WTC11 (cell line): ENCODE measurements around the gene PPP1R9A. TPM values are rescaled to one million over a fixed set of nuclear protein-coding genes. Genes with fewer than 3 reads are reported as not detected.

ENCODE experiments used
- ATAC-seq: fragments of 200-7000 bp; cut with Tn5 transposase; 2 replicates; pipeline ENCODE4 v1.10.0; 2021; ENCODE audit warnings: mild to moderate bottlenecking, moderate library complexity
- CTCF ChIA-PET: fragments of 300-600 bp; sonication (Branson Sonifier 250); formaldehyde crosslinking; loops from one replicate; lab custom pipeline; 2021; ENCODE audit warnings: antibody characterized with exemption; lab: Charles Lee
- POLR2A ChIA-PET: fragments of 350-600 bp; sonication (Branson Sonifier 250); formaldehyde crosslinking; loops from one replicate; lab custom pipeline; 2021; ENCODE audit warnings: antibody characterized with exemption; lab: Charles Lee
- DNase-seq: peaks from one replicate; pipeline ENCODE4 v3.0.0; 2021; ENCODE audit warnings: low spot score
- H3K27ac Mint-ChIP-seq: 2 replicates; pipeline ENCODE4 v1.8.0; 2021; ENCODE audit warnings: mixed read lengths
- H3K27me3 Mint-ChIP-seq: 2 replicates; pipeline ENCODE4 v1.8.0; 2021; ENCODE audit warnings: low read depth, mild to moderate bottlenecking, moderate library complexity, mixed read lengths
- H3K36me3 Mint-ChIP-seq: 2 replicates; pipeline ENCODE4 v1.8.0; 2021; ENCODE audit warnings: mixed read lengths
- H3K4me1 Mint-ChIP-seq: 2 replicates; pipeline ENCODE4 v1.8.0; 2022; ENCODE audit warnings: mixed read lengths
- H3K4me3 Mint-ChIP-seq: 2 replicates; pipeline ENCODE4 v1.8.0; 2021; ENCODE audit warnings: mild to moderate bottlenecking, moderate library complexity, mixed read lengths
- H3K9me3 Mint-ChIP-seq: 2 replicates; pipeline ENCODE4 v1.8.0; 2021; ENCODE audit warnings: mixed read lengths
- ELF4 ChIP-seq: sonication (generic); formaldehyde crosslinking; IDR thresholded peaks from 2 replicates; pipeline ENCODE4 v1.8.1; 2022; ENCODE audit warnings: low read depth, mild to moderate bottlenecking, moderate library complexity, missing genetic modification reagents
- ERG ChIP-seq: fragments of 250-450 bp; sonication (Bioruptor Pico); IDR thresholded peaks from 2 replicates; pipeline ENCODE4 v1.8.0; 2021; ENCODE audit warnings: mild to moderate bottlenecking
- FOXJ3 ChIP-seq: sonication (generic); formaldehyde crosslinking; IDR thresholded peaks from 2 replicates; pipeline ENCODE4 v1.9.0; 2021; ENCODE audit warnings: missing genetic modification reagents, mild to moderate bottlenecking, borderline replicate concordance
- TEAD1 ChIP-seq: sonication (generic); formaldehyde crosslinking; IDR thresholded peaks from 2 replicates; pipeline ENCODE4 v1.8.0; 2022; ENCODE audit warnings: mild to moderate bottlenecking, missing genetic modification reagents
- ZSCAN18 ChIP-seq: fragments of 250-450 bp; sonication (Bioruptor Pico); IDR thresholded peaks from 2 replicates; pipeline ENCODE4 v2.1.2; 2022; ENCODE audit warnings: mild to moderate bottlenecking, moderate library complexity
- total RNA-seq: library from RNA; stranded (reverse); gene quantifications from 3 replicates; pipeline ENCODE4 v1.2.3, GENCODE V29; 2021
- TF ChIP-seq, protein P1 (sequence below): sonication (generic); formaldehyde crosslinking; IDR thresholded peaks from 2 replicates; pipeline ENCODE4 v1.8.1; 2023; ENCODE audit warnings: mild to moderate bottlenecking, missing genetic modification reagents
- TF ChIP-seq, protein P2 (sequence below): sonication (generic); formaldehyde crosslinking; conservative IDR thresholded peaks from 2 replicates; pipeline ENCODE4 v1.8.1; 2022; ENCODE audit warnings: mild to moderate bottlenecking, missing genetic modification reagents
- TF ChIP-seq, protein P3 (sequence below): sonication (generic); formaldehyde crosslinking; IDR thresholded peaks from 2 replicates; pipeline ENCODE4 v1.8.0; 2022; ENCODE audit warnings: mild to moderate bottlenecking, missing genetic modification reagents
- TF ChIP-seq, protein P4 (sequence below): sonication (generic); formaldehyde crosslinking; IDR thresholded peaks from 2 replicates; pipeline ENCODE4 v1.8.1; 2023; ENCODE audit warnings: mild to moderate bottlenecking, missing genetic modification reagents, borderline replicate concordance

Gene PPP1R9A
- total RNA-seq, 1 experiment from 2014 or later: 16.8 TPM

DNA sequence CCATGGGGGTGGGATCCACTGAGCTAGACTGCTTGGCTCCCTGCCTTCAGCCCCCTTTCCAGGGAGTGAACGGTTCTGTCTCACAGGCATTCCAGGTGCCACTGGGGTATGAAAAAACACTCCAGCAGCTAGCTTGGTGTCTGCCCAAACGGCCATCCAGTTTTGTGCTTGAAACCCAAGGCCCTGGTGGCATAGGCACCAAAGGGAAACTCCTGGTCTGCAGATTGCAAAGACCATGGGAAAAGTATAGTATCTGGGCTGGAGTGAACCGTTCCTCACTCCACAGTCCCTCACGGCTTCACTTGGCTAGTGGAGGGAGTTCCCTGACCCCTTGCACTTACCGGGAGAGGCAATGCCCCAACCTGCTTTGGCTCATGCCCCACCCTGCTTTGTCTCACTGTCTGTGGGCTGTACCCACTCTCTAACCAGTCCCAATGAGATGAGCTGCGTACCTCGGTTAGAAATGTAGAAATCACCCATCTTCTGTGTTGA lies 62.7 kb downstream of the PPP1R9A start:
- Mint-ChIP-seq H3K4me3 (no peak overlapping the region), H3K27ac (0 out of 2 replicates have a peak overlapping the region, but pooled peaks have one; percentile 35), H3K9me3 (peaks cover 9% of the 10 kb centered on the region), H3K4me1 (peaks cover 26% of the 10 kb centered on the region), H3K27me3 (no peaks in the 10 kb centered on the region), H3K36me3 (peaks cover 7% of the 10 kb centered on the region)
- POLR2A ChIA-PET: interaction anchor here (0.7 kb wide), 1 partner anchor 1719 kb away, joined by 3 read pairs; no protein-coding TSS in a partner anchor
- CTCF ChIA-PET: interaction anchor here (1.1 to 1.3 kb wide), 2 partner anchors 28 to 426 kb away, joined by 3 to 4 read pairs; partner anchors contain the start of gene PON3
- DNase-seq (no peak), ATAC-seq (no peak; the same call in 1 of the 2 replicates)
- TF ChIP-seq ELF4 (CRISPR knock-in tag) (no peak), TEAD1 (CRISPR knock-in tag) (no peak), ZSCAN18 (CRISPR knock-in tag) (no peak), FOXJ3 (CRISPR knock-in tag) (no peak)
- TF ChIP-seq, protein P1, sequence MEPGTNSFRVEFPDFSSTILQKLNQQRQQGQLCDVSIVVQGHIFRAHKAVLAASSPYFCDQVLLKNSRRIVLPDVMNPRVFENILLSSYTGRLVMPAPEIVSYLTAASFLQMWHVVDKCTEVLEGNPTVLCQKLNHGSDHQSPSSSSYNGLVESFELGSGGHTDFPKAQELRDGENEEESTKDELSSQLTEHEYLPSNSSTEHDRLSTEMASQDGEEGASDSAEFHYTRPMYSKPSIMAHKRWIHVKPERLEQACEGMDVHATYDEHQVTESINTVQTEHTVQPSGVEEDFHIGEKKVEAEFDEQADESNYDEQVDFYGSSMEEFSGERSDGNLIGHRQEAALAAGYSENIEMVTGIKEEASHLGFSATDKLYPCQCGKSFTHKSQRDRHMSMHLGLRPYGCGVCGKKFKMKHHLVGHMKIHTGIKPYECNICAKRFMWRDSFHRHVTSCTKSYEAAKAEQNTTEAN (CRISPR knock-in tag): 0 out of 2 replicates have a peak, but pooled peaks have one; percentile 8
- TF ChIP-seq, protein P2, sequence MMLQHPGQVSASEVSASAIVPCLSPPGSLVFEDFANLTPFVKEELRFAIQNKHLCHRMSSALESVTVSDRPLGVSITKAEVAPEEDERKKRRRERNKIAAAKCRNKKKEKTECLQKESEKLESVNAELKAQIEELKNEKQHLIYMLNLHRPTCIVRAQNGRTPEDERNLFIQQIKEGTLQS (CRISPR knock-in tag): no peak
- TF ChIP-seq, protein P3, sequence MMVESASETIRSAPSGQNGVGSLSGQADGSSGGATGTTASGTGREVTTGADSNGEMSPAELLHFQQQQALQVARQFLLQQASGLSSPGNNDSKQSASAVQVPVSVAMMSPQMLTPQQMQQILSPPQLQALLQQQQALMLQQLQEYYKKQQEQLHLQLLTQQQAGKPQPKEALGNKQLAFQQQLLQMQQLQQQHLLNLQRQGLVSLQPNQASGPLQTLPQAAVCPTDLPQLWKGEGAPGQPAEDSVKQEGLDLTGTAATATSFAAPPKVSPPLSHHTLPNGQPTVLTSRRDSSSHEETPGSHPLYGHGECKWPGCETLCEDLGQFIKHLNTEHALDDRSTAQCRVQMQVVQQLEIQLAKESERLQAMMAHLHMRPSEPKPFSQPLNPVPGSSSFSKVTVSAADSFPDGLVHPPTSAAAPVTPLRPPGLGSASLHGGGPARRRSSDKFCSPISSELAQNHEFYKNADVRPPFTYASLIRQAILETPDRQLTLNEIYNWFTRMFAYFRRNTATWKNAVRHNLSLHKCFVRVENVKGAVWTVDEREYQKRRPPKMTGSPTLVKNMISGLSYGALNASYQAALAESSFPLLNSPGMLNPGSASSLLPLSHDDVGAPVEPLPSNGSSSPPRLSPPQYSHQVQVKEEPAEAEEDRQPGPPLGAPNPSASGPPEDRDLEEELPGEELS (CRISPR knock-in tag): no peak
- TF ChIP-seq, protein P4, sequence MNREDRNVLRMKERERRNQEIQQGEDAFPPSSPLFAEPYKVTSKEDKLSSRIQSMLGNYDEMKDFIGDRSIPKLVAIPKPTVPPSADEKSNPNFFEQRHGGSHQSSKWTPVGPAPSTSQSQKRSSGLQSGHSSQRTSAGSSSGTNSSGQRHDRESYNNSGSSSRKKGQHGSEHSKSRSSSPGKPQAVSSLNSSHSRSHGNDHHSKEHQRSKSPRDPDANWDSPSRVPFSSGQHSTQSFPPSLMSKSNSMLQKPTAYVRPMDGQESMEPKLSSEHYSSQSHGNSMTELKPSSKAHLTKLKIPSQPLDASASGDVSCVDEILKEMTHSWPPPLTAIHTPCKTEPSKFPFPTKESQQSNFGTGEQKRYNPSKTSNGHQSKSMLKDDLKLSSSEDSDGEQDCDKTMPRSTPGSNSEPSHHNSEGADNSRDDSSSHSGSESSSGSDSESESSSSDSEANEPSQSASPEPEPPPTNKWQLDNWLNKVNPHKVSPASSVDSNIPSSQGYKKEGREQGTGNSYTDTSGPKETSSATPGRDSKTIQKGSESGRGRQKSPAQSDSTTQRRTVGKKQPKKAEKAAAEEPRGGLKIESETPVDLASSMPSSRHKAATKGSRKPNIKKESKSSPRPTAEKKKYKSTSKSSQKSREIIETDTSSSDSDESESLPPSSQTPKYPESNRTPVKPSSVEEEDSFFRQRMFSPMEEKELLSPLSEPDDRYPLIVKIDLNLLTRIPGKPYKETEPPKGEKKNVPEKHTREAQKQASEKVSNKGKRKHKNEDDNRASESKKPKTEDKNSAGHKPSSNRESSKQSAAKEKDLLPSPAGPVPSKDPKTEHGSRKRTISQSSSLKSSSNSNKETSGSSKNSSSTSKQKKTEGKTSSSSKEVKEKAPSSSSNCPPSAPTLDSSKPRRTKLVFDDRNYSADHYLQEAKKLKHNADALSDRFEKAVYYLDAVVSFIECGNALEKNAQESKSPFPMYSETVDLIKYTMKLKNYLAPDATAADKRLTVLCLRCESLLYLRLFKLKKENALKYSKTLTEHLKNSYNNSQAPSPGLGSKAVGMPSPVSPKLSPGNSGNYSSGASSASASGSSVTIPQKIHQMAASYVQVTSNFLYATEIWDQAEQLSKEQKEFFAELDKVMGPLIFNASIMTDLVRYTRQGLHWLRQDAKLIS (CRISPR knock-in tag): no peak

- TF ChIP-seq ERG (CRISPR knock-in tag): no peak
- TF ChIP-seq, all 79 proteins: peak for 0
- POLR2A ChIA-PET: no interaction called here
- Mint-ChIP-seq H3K27ac (peak overlapping the region; percentile 2; the same call in 1 of the 2 replicates), H3K36me3 (no peaks in the 10 kb centered on the region), H3K9me3 (no peaks in the 10 kb centered on the region), H3K4me3 (no peak overlapping the region), H3K4me1 (peaks cover 26% of the 10 kb centered on the region), H3K27me3 (no peaks in the 10 kb centered on the region)
- CTCF ChIA-PET: interaction anchor here (1.1 kb wide), 1 partner anchor 27 kb away, joined by 4 read pairs; no protein-coding TSS in a partner anchor
- ATAC-seq (no peak), DNase-seq (no peak)
Observed at GRCh38 chr7:94971051-94971867, 63.9 kb downstream of the PPP1R9A start.
